GM12872 (cell line): ENCODE results near the gene ZFYVE9.

Experiments
- TF ChIP-seq, protein P1 (sequence below): IDR thresholded peaks from 3 replicates; pipeline ENCODE4 v1.5.1; 2011; ENCODE audit warnings: low read depth, mild to moderate bottlenecking, low read length, moderate library complexity; ENCODE audit not compliant: insufficient read depth

The ZFYVE9 gene

DNA sequence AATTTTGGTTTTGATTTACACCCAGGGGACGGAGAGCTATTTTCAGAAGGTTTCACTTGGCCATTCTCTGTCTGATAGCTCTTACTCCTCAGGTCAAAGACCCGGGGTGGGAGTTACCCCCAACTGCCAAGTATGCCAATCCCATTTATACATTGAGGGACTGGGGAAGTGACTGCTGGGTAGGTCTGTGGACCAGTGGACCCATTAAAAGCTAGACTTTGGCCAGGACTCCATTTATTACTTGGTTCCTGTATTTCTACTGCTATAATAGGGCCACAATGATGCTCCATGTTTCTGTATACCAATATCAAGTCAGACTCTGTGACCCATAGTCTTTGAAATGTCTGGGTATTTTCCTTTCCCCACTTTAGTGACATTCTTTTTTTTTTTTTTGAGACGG, 14.6 kb downstream of the ZFYVE9 start:
- TF ChIP-seq, protein P1, sequence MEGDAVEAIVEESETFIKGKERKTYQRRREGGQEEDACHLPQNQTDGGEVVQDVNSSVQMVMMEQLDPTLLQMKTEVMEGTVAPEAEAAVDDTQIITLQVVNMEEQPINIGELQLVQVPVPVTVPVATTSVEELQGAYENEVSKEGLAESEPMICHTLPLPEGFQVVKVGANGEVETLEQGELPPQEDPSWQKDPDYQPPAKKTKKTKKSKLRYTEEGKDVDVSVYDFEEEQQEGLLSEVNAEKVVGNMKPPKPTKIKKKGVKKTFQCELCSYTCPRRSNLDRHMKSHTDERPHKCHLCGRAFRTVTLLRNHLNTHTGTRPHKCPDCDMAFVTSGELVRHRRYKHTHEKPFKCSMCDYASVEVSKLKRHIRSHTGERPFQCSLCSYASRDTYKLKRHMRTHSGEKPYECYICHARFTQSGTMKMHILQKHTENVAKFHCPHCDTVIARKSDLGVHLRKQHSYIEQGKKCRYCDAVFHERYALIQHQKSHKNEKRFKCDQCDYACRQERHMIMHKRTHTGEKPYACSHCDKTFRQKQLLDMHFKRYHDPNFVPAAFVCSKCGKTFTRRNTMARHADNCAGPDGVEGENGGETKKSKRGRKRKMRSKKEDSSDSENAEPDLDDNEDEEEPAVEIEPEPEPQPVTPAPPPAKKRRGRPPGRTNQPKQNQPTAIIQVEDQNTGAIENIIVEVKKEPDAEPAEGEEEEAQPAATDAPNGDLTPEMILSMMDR: no peak

DNA sequence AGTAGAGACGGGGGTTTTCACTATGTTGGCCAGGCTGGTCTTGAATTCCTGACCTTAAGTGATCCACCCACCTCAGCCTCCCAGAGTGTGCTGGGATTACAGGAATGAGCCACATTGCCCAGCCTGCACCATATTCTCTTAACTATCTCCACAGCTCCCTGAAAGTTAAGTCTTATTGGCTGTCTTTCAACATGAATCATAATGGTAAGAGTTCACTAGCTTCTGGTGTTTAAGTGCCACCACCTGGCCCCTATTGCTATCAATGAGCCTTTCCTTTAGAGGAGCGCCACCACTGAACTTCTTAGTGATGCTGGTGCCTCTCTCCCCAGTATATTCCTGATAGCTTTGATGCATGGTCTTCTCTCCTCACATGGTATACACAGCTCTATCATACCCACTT, 15.7 kb downstream of the ZFYVE9 start:
- TF ChIP-seq, protein P1: no peak

GRCh38 chr1:52158218-52158617, 16.3 kb downstream of the ZFYVE9 start:
- TF ChIP-seq, protein P1: no peak

GRCh38 chr1:52159033-52159789, 17.3 kb downstream of the ZFYVE9 start:
- TF ChIP-seq, protein P1: no peak

DNA sequence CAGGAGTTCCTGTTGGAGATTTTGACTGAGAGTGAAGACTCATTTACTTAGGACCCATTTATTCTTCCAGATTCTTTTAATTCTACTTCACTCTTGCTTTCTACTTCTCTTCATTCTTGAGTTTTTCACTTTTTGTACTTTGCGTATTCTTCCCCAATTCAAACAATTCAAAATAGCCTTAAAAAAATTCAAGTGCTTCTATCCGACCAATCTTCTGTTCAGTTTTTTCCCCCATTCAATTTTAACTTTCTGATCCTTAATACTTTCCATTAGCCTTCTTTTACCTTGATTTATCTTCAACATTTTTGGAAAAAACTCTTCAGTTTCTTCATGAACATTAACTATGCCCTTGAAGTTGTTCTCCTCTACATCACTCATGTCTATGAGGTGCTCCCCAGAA, 21.1 kb downstream of the ZFYVE9 start:
- TF ChIP-seq, protein P1: no peak

DNA sequence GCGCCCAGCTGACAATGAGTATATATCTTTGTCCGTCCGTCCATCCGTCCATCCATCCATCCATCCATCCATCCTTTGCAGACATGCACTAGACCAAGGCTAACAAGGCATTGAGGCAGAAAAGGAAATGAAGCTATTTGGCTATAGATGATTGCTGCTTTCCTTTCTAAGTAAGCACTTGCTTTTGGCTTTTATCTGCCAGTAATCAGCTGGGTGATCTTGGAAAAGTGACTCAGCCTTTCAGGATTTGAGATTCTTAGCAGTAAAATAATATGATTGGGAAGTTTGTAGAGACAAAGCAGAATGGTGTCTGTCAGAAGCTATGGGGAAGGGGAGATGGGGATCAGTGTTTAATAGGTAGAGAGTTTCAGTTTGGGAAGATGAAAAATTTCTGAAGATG, 22.7 kb downstream of the ZFYVE9 start:
- TF ChIP-seq, protein P1: no peak

DNA sequence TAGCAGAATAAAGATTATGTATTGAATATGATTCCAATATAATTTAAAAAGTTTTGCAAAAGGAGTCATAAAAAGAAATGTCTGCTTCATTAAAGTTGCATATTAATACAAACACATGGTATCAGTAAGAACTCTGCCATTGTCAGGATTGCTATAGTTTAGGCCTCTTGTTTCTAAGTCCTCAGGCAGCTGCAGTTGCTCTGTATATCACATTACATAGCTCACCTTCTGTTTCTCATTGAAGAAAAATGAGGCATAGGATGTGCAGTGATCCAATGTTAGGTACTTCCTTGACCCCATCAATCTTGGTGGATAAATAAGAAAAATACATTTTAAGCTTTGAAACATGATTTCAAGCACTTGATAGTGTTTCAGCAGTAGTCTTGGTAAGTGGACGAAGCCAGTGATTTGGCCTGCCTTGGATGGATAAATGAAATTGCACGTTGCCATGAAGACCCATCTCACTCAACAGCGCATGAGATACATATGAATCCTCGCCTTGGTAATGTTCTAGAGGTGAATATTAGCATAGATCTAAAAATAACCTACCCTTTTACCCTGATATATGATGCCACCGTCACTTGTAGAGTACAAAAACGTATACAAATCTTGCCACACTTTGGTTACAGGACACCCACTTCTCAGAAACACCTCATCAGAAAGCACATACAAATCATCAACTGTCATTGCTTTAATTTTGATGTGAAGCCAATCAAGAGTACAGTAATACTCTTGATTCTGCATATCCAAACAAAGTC, 25.3 kb downstream of the ZFYVE9 start:
- TF ChIP-seq, protein P1: no peak
